ENCODE results near the gene NRG3.

- no peak for TF ChIP-seq CTCF (IDR thresholded peaks at IDR 0.05; ENCODE audit: low read depth, low read length, poor library complexity, severe bottlenecking)
- no peak for TF ChIP-seq EZH2phosphoT487 (IDR thresholded peaks at IDR 0.05; ENCODE audit: borderline replicate concordance, low read length)
These were observed 982.1 kb downstream of the NRG3 start for GRCh38 chr10:82856957-82857613.

Measured in DOHH2 (cell line).